Measurements from ENCODE around the gene KLHL29.

The KLHL29 gene

GRCh38 chr2:23642516-23642915 is 257.5 kb downstream of the KLHL29 start:
- no peak for DNase-seq

GRCh38 chr2:23645230-23645808 is 260.3 kb downstream of the KLHL29 start:
- no peak for DNase-seq

GRCh38 chr2:23647563-23647962 is 262.6 kb downstream of the KLHL29 start:
- DNase-seq, result no peak

GRCh38 chr2:23649303-23649702 is 264.3 kb downstream of the KLHL29 start:
- DNase-seq, result no peak

- DNase-seq, result no peak
Observed at GRCh38 chr2:23649819-23650218, 264.8 kb downstream of the KLHL29 start.

GRCh38 chr2:23651187-23652080 is 266.5 kb downstream of the KLHL29 start:
- no peak for DNase-seq

- DNase-seq, result no peak
Observed at GRCh38 chr2:23653326-23653725, 268.3 kb downstream of the KLHL29 start.

- no peak for DNase-seq
Observed at GRCh38 chr2:23654756-23655155, 269.8 kb downstream of the KLHL29 start.

- no peak for DNase-seq
Observed at GRCh38 chr2:23655934-23656596, 271.1 kb downstream of the KLHL29 start.

- DNase-seq, result no peak
Observed at GRCh38 chr2:23656597-23656973, 271.6 kb downstream of the KLHL29 start.

GRCh38 chr2:23657371-23657770 is 272.4 kb downstream of the KLHL29 start:
- DNase-seq, result no peak

- DNase-seq, result no peak
Observed at GRCh38 chr2:23657934-23658333, 273.0 kb downstream of the KLHL29 start.

- DNase-seq, result no peak
Observed at GRCh38 chr2:23658466-23658942, 273.5 kb downstream of the KLHL29 start.

GRCh38 chr2:23659328-23659727 is 274.3 kb downstream of the KLHL29 start:
- DNase-seq, result no peak

- no peak for DNase-seq
Observed at GRCh38 chr2:23659773-23660172, 274.8 kb downstream of the KLHL29 start.

GRCh38 chr2:23660237-23660636 is 275.3 kb downstream of the KLHL29 start:
- DNase-seq, result no peak

- DNase-seq, result no peak
Observed at GRCh38 chr2:23661276-23662050, 276.5 kb downstream of the KLHL29 start.

- DNase-seq, result no peak
Observed at GRCh38 chr2:23662466-23662865, 277.5 kb downstream of the KLHL29 start.

- no peak for DNase-seq
Observed at GRCh38 chr2:23662941-23663920, 278.3 kb downstream of the KLHL29 start.

- DNase-seq, result no peak
Observed at GRCh38 chr2:23664066-23664788, 279.2 kb downstream of the KLHL29 start.

Measured in NCI-H2081 (cell line).